LNCaP clone FGC (cell line): ENCODE data around the gene C2CD2.

ENCODE experiments used
- DNase-seq: peaks from one replicate; pipeline ENCODE4 v3.0.0-alpha.2; 2011; ENCODE audit warnings: low read depth
- H3K4me3 ChIP-seq: 2 replicates; pipeline ENCODE4 v1.5.1; 2011; ENCODE audit warnings: mild to moderate bottlenecking, low read depth, low read length, control low read depth
- CTCF ChIP-seq: IDR thresholded peaks from 2 replicates; pipeline ENCODE4 v1.5.1; 2012; ENCODE audit warnings: mild to moderate bottlenecking; ENCODE audit not compliant: control insufficient read depth, insufficient read depth; ENCODE audit errors: extremely low read depth

The C2CD2 gene

GRCh38 chr21:41850085-41850484 is 103.7 kb downstream of the C2CD2 start:
- H3K4me3 ChIP-seq: no peak overlapping the region
- no peak for DNase-seq
- no peak for TF ChIP-seq CTCF

DNA sequence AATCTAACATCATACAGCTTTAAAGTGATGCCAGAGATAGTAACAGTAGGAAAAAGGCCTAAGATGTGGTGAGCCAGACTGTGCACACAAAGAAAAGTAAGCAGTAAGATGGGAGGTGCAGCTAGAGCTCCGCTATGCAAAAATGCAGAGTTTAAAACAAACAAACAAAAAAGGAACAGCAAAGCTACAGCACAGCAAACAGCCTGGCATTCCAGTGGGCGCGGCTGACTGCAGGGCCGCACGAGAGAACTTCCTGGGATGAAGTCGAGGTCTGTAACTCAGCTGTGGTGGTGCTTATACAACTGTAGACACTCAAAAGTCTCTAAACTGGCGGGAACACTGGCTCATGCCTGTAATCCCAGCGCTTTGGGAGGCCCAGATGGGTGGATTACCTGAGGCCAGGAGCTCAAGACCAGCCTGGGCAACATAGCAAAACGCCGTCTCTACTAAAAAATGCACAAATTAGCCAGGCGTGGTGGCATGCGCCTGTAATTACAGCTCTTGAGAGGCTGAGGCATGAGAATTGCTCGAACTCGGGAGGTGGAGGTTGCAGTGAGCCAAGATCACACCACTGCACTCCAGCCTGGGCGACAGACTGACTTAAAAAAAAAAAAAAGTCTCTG is 104.7 kb downstream of the C2CD2 start:
- no peak overlapping the region for H3K4me3 ChIP-seq
- DNase-seq: no peak
- no peak for TF ChIP-seq CTCF

- H3K4me3 ChIP-seq: no peak overlapping the region
- no peak for DNase-seq
- no peak for TF ChIP-seq CTCF
These were observed 105.3 kb downstream of the C2CD2 start for GRCh38 chr21:41848533-41848932.

- DNase-seq: no peak
- no peak for TF ChIP-seq CTCF
- no peak overlapping the region for H3K4me3 ChIP-seq
These were observed 106.6 kb downstream of the C2CD2 start for GRCh38 chr21:41847066-41847804.

GRCh38 chr21:41846536-41846935 is 107.3 kb downstream of the C2CD2 start:
- H3K4me3 ChIP-seq: no peak overlapping the region
- TF ChIP-seq CTCF: no peak
- no peak for DNase-seq

- DNase-seq: no peak
- H3K4me3 ChIP-seq: no peak overlapping the region
- no peak for TF ChIP-seq CTCF
These were observed 107.8 kb downstream of the C2CD2 start for GRCh38 chr21:41846033-41846317.

GRCh38 chr21:41845310-41846032 is 108.3 kb downstream of the C2CD2 start:
- H3K4me3 ChIP-seq: no peak overlapping the region
- DNase-seq: no peak
- no peak for TF ChIP-seq CTCF
